Measurements from ENCODE around the gene ATM. TPM values are rescaled to one million over a fixed set of nuclear protein-coding genes. Genes with fewer than 3 reads are reported as not detected.

The ATM gene
- total and polyA plus RNA-seq, 2 donors (not counting 1 experiment from before 2014, with no cell fraction given): 111 to 446 TPM

DNA sequence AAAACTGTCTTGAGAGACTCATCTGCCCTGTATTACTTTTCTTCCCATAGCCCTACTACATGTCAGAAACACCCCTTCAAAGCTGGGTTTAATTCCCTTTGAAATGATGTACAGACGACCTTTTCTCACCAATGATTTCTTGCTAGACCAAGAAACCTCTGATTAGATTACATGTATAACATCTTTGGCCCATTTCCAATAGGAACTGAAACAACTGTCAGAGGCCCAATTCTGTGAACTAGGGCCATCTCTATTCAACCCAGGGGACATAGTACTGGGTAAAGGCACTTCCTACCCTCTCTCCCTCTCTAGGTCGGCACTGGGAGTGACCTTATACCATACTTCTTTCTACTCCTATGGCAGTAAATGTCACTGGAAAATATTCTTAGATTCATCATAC, 19.8 kb upstream of the ATM start:
- H3K27me3 ChIP-seq (replicated peaks in 1 of 4; ENCODE audit: control extremely low read depth in 1 of 4, control insufficient read depth in 3 of 4, insufficient read depth in 4 of 4, low read length in 3 of 4): no peaks in the 10 kb centered on the region
- peak overlapping the region in 1 of 2 donors; percentile 8 for H3K27ac ChIP-seq (ENCODE audit: low read length in 2 of 2)
- ChIA-PET CTCF (interaction anchor here (0.5 kb wide), 1 partner anchor 399 kb away, joined by 4 read pairs; no protein-coding TSS in a partner anchor), POLR2A (no interaction called here)
- no peak overlapping the region for H3K4me3 ChIP-seq (ENCODE audit: control extremely low read depth in 1 of 5, extremely low read depth in 1 of 5, insufficient read depth in 1 of 5, low read depth in 2 of 5, low read length in 4 of 5)
- no peak for DNase-seq
- H3K36me3 ChIP-seq (replicated peaks in 1 of 2; ENCODE audit: control extremely low read depth in 1 of 2, control insufficient read depth in 1 of 2, extremely low read depth in 1 of 2, insufficient read depth in 2 of 2, low read length in 1 of 2): peaks cover 25 to 76% of the 10 kb centered on the region in 2 experiments
- H3K9ac ChIP-seq (ENCODE audit: low read length): no peak overlapping the region
- ATAC-seq (ENCODE audit: low read depth): peak; percentile 31
- no peak overlapping the region for H3K27ac Mint-ChIP-seq
- no peak overlapping the region for H3K4me2 ChIP-seq (replicated peaks; ENCODE audit: low read depth, low read length, poor library complexity, severe bottlenecking)
- H3K9me3 Mint-ChIP-seq (ENCODE audit: insufficient read depth): peaks cover 11% of the 10 kb centered on the region
- peaks cover 42% of the 10 kb centered on the region for H3K4me1 Mint-ChIP-seq
- H3K27me3 Mint-ChIP-seq: no peaks in the 10 kb centered on the region
- H3K9me3 ChIP-seq (ENCODE audit: control extremely low read depth in 1 of 3, control insufficient read depth in 2 of 3, insufficient read depth in 1 of 3, low read length in 2 of 3): peaks cover 12 to 49% (median 42%) of the 10 kb centered on the region in 3 donors
- no peak overlapping the region for H2AFZ ChIP-seq (ENCODE audit: insufficient read depth, low read depth, low read length, poor library complexity, severe bottlenecking)
- peaks cover 97% of the 10 kb centered on the region for H3K79me2 ChIP-seq (ENCODE audit: control insufficient read depth, insufficient read depth, low read length)
- H3K4me1 ChIP-seq (ENCODE audit: control insufficient read depth in 2 of 2, insufficient read depth in 2 of 2, low read length in 2 of 2): peaks cover 14 to 19% of the 10 kb centered on the region in 2 donors
- H3K4me3 Mint-ChIP-seq: no peak overlapping the region
- peaks cover 60% of the 10 kb centered on the region for H4K20me1 ChIP-seq (ENCODE audit: control insufficient read depth, insufficient read depth, low read length, poor library complexity, severe bottlenecking)
- WGBS (ENCODE audit: insufficient coverage): no CpG with 5 or more reads among the region's 2 CpGs
- intact Hi-C loops (cut with micrococcal nuclease): loop anchor here (5.0 kb wide), 1 partner anchor 41 kb away; no protein-coding TSS in a partner anchor
- no peak for TF ChIP-seq EZH2 (IDR thresholded peaks at IDR 0.05; ENCODE audit: borderline replicate concordance, insufficient read depth, low read depth, low read length, poor library complexity, severe bottlenecking)
- TF ChIP-seq, protein P1, sequence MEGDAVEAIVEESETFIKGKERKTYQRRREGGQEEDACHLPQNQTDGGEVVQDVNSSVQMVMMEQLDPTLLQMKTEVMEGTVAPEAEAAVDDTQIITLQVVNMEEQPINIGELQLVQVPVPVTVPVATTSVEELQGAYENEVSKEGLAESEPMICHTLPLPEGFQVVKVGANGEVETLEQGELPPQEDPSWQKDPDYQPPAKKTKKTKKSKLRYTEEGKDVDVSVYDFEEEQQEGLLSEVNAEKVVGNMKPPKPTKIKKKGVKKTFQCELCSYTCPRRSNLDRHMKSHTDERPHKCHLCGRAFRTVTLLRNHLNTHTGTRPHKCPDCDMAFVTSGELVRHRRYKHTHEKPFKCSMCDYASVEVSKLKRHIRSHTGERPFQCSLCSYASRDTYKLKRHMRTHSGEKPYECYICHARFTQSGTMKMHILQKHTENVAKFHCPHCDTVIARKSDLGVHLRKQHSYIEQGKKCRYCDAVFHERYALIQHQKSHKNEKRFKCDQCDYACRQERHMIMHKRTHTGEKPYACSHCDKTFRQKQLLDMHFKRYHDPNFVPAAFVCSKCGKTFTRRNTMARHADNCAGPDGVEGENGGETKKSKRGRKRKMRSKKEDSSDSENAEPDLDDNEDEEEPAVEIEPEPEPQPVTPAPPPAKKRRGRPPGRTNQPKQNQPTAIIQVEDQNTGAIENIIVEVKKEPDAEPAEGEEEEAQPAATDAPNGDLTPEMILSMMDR (IDR thresholded peaks at IDR 0.05): no peak

- no peak overlapping the region for H3K27ac Mint-ChIP-seq
- Histone ChIP-seq H3K36me3 (replicated peaks in 1 of 2; ENCODE audit: control extremely low read depth in 1 of 2, control insufficient read depth in 1 of 2, extremely low read depth in 1 of 2, insufficient read depth in 2 of 2, low read length in 1 of 2) (peaks cover 23 to 77% of the 10 kb centered on the region in 2 experiments), H3K4me1 (ENCODE audit: control insufficient read depth in 2 of 2, insufficient read depth in 2 of 2, low read length in 2 of 2) (peaks cover 14 to 19% of the 10 kb centered on the region in 2 donors), H3K9ac (ENCODE audit: low read length) (no peak overlapping the region), H3K9me3 (ENCODE audit: control extremely low read depth in 1 of 3, control insufficient read depth in 2 of 3, insufficient read depth in 1 of 3, low read length in 2 of 3) (peaks cover 12 to 49% (median 42%) of the 10 kb centered on the region in 3 donors), H3K79me2 (ENCODE audit: control insufficient read depth, insufficient read depth, low read length) (peaks cover 97% of the 10 kb centered on the region), H3K4me3 (ENCODE audit: control extremely low read depth in 1 of 5, extremely low read depth in 1 of 5, insufficient read depth in 1 of 5, low read depth in 2 of 5, low read length in 4 of 5) (no peak overlapping the region), H2AFZ (ENCODE audit: insufficient read depth, low read depth, low read length, poor library complexity, severe bottlenecking) (no peak overlapping the region), H3K4me2 (replicated peaks; ENCODE audit: low read depth, low read length, poor library complexity, severe bottlenecking) (no peak overlapping the region), H3K27ac (ENCODE audit: low read length in 2 of 2) (no peak overlapping the region), H3K27me3 (replicated peaks in 1 of 4; ENCODE audit: control extremely low read depth in 1 of 4, control insufficient read depth in 3 of 4, insufficient read depth in 4 of 4, low read length in 3 of 4) (no peaks in the 10 kb centered on the region), H4K20me1 (ENCODE audit: control insufficient read depth, insufficient read depth, low read length, poor library complexity, severe bottlenecking) (peaks cover 55% of the 10 kb centered on the region)
- H3K27me3 Mint-ChIP-seq: no peaks in the 10 kb centered on the region
- intact Hi-C loops (cut with micrococcal nuclease): loop anchor here (5.0 kb wide), 1 partner anchor 42 kb away; no protein-coding TSS in a partner anchor
- no peak for ATAC-seq (ENCODE audit: low read depth)
- 93% methylated on average over 8 of the region's 9 CpGs for WGBS (ENCODE audit: insufficient coverage)
- DNase-seq: no peak
- ChIA-PET POLR2A (no interaction called here), CTCF (no interaction called here)
- TF ChIP-seq, protein P1 (IDR thresholded peaks at IDR 0.05): no peak
- no peak for TF ChIP-seq EZH2 (IDR thresholded peaks at IDR 0.05; ENCODE audit: borderline replicate concordance, insufficient read depth, low read depth, low read length, poor library complexity, severe bottlenecking)
- H3K9me3 Mint-ChIP-seq (ENCODE audit: insufficient read depth): peaks cover 11% of the 10 kb centered on the region
- no peak overlapping the region for H3K4me3 Mint-ChIP-seq
- H3K4me1 Mint-ChIP-seq: peaks cover 41% of the 10 kb centered on the region
These were observed 18.5 kb upstream of the ATM start for GRCh38 chr11:108204376-108204775.
